Endothelial cell (in vitro differentiated cells): ENCODE data around the gene ILDR1. TPM values are rescaled to one million over a fixed set of nuclear protein-coding genes. Genes with fewer than 3 reads are reported as not detected.

Experiments
- DNase-seq: peaks from one replicate; pipeline ENCODE4 v3.0.0; 2021; ENCODE audit warnings: low spot score
- H3K27ac Mint-ChIP-seq: one replicate; pipeline ENCODE4 v1.8.0; 2021; ENCODE audit warnings: mixed read lengths, inconsistent platforms; ENCODE audit not compliant: unreplicated experiment
- H3K27me3 Mint-ChIP-seq: one replicate; pipeline ENCODE4 v1.8.0; 2021; ENCODE audit warnings: mild to moderate bottlenecking, moderate library complexity, mixed read lengths, inconsistent platforms; ENCODE audit not compliant: unreplicated experiment
- H3K36me3 Mint-ChIP-seq: one replicate; pipeline ENCODE4 v1.8.0; 2021; ENCODE audit warnings: mild to moderate bottlenecking, low read depth, mixed read lengths, inconsistent platforms; ENCODE audit not compliant: unreplicated experiment
- H3K4me1 Mint-ChIP-seq: one replicate; pipeline ENCODE4 v1.8.0; 2021; ENCODE audit warnings: mild to moderate bottlenecking, mixed read lengths, inconsistent platforms; ENCODE audit not compliant: unreplicated experiment
- H3K4me3 Mint-ChIP-seq: one replicate; pipeline ENCODE4 v1.8.0; 2021; ENCODE audit warnings: mild to moderate bottlenecking, mixed read lengths, inconsistent platforms; ENCODE audit not compliant: unreplicated experiment
- H3K9me3 Mint-ChIP-seq: one replicate; pipeline ENCODE4 v1.8.0; 2021; ENCODE audit warnings: mixed read lengths, inconsistent platforms; ENCODE audit not compliant: unreplicated experiment
- CTCF ChIP-seq: fragments of 200-600 bp; sonication (generic); IDR thresholded peaks from one replicate; pipeline ENCODE4 v1.5.0; 2021; ENCODE audit warnings: antibody characterized with exemption; ENCODE audit not compliant: unreplicated experiment
- total RNA-seq: library from RNA; stranded (reverse); fragmentation: NEBNext Ultra II Directional; extraction: Animal tissue kit (Norgen Biotek cat#: 25700); gene quantifications from one replicate; pipeline ENCODE4 v1.2.1, GENCODE V29; 2021; ENCODE audit not compliant: unreplicated experiment

The ILDR1 gene
- total RNA-seq, 1 donor from 2014 or later, result not detected

DNA sequence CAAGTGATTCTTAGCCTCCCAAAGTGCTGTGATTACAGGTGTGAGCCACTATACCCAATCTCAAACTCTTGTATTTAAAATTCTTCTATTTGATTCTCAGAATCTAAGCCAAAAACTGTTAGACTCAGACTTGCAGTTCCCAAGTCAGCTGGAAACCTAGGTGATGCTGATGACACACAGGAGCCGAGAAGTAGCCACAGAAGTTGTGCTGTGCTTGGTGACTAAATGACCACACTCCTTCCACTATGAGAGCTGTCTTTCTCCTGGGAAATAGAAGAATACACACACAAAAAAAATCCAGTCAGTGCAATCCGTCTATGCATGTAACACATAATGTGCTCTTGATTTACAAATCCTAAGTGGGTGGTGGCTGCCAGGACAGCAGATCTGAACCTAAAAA is 33.9 kb downstream of the ILDR1 start:
- Mint-ChIP-seq H3K9me3 (peaks cover 12% of the 10 kb centered on the region), H3K27me3 (peaks cover 1% of the 10 kb centered on the region), H3K27ac (no peak overlapping the region), H3K36me3 (no peaks in the 10 kb centered on the region), H3K4me3 (no peak overlapping the region), H3K4me1 (peaks cover 25% of the 10 kb centered on the region)
- TF ChIP-seq CTCF, result no peak
- DNase-seq, result no peak

GRCh38 chr3:121985846-121986245 is 36.2 kb downstream of the ILDR1 start:
- TF ChIP-seq CTCF, result no peak
- H3K27me3 Mint-ChIP-seq, result peaks cover 1% of the 10 kb centered on the region
- no peaks in the 10 kb centered on the region for H3K36me3 Mint-ChIP-seq
- H3K9me3 Mint-ChIP-seq, result peaks cover 13% of the 10 kb centered on the region
- H3K4me1 Mint-ChIP-seq, result peaks cover 28% of the 10 kb centered on the region
- DNase-seq, result no peak
- H3K4me3 Mint-ChIP-seq, result no peak overlapping the region
- H3K27ac Mint-ChIP-seq, result no peak overlapping the region

- Mint-ChIP-seq H3K4me1 (peaks cover 24% of the 10 kb centered on the region), H3K9me3 (peaks cover 13% of the 10 kb centered on the region), H3K36me3 (no peaks in the 10 kb centered on the region), H3K4me3 (no peak overlapping the region), H3K27me3 (peaks cover 3% of the 10 kb centered on the region), H3K27ac (no peak overlapping the region)
- no peak for TF ChIP-seq CTCF
- DNase-seq, result no peak
These were observed 40.6 kb downstream of the ILDR1 start for GRCh38 chr3:121981473-121981872.

DNA sequence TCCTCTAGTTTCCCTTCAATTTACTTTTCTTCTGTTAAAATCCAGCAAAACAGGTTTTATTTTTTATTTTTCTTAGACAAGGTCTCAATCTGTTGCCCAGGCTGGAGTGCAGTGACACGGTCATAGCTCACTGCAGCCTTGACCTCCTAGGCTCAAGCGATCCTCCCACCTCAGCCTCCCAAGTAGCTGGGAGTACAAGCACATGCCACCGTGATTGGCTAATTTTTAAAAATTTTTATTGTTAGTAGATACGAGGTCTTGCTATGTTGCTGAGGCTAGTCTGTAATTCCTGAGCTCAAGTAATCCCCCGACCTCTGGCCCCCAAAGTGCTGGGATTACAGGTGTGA is 41.6 kb downstream of the ILDR1 start:
- H3K4me3 Mint-ChIP-seq, result no peak overlapping the region
- H3K27me3 Mint-ChIP-seq, result peaks cover 3% of the 10 kb centered on the region
- peaks cover 16% of the 10 kb centered on the region for H3K4me1 Mint-ChIP-seq
- no peak for DNase-seq
- no peak for TF ChIP-seq CTCF
- H3K36me3 Mint-ChIP-seq, result no peaks in the 10 kb centered on the region
- no peak overlapping the region for H3K27ac Mint-ChIP-seq
- H3K9me3 Mint-ChIP-seq, result peaks cover 13% of the 10 kb centered on the region

- no peak for DNase-seq
- H3K36me3 Mint-ChIP-seq, result peaks cover 2% of the 10 kb centered on the region
- TF ChIP-seq CTCF, result no peak
- H3K4me1 Mint-ChIP-seq, result peaks cover 11% of the 10 kb centered on the region
- peak overlapping the region; percentile 37 for H3K27ac Mint-ChIP-seq
- no peak overlapping the region for H3K4me3 Mint-ChIP-seq
- H3K27me3 Mint-ChIP-seq, result peaks cover 3% of the 10 kb centered on the region
- H3K9me3 Mint-ChIP-seq, result peaks cover 13% of the 10 kb centered on the region
These were observed 42.2 kb downstream of the ILDR1 start for GRCh38 chr3:121979734-121980449.
